ENCODE results near the gene RIMBP2. TPM values are rescaled to one million over a fixed set of nuclear protein-coding genes. Genes with fewer than 3 reads are reported as not detected.

RIMBP2 gene
- total RNA-seq, 4 donors from 2014 or later = not detected

DNA sequence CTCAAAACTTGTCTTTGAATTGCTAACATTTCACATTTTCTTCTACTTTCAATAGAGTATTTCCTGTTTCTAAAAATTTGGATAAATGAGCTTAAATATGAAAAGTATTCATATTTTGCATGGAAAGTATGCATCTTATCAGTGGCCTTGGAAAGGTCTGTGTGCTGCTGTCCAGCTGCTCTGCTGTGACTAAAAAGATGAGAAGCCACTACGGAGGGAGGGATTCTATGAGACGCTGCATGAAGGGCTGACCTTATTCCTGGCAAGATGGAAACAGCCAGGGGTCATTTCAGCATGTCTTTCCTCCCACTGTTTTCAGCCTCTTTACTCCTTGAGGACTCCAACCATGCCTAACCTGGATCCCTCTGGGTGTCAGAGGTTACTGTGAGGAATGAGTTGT lies 365.4 kb downstream of the RIMBP2 start:
- TF ChIP-seq, protein P1, sequence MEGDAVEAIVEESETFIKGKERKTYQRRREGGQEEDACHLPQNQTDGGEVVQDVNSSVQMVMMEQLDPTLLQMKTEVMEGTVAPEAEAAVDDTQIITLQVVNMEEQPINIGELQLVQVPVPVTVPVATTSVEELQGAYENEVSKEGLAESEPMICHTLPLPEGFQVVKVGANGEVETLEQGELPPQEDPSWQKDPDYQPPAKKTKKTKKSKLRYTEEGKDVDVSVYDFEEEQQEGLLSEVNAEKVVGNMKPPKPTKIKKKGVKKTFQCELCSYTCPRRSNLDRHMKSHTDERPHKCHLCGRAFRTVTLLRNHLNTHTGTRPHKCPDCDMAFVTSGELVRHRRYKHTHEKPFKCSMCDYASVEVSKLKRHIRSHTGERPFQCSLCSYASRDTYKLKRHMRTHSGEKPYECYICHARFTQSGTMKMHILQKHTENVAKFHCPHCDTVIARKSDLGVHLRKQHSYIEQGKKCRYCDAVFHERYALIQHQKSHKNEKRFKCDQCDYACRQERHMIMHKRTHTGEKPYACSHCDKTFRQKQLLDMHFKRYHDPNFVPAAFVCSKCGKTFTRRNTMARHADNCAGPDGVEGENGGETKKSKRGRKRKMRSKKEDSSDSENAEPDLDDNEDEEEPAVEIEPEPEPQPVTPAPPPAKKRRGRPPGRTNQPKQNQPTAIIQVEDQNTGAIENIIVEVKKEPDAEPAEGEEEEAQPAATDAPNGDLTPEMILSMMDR (IDR thresholded peaks at IDR 0.05; ENCODE audit: low read depth) = no peak

DNA sequence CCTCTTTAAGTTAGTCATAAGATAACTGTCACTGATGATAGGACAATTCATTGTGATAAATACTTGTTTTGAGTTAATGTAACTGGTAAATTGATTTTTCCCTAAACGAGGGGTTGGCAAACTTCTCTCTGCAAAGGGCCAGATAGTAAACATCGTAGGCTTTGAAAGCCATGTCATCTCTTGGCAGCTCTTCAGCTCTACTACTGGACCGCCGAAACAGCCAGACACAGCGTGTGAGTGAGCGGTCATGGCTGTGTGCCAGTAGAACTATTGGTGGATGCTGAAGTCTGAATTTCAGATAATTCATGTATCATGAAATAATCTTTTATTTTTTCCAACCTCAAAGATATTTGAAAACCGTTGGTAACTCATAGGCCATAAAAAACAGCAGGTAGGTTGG lies 368.5 kb downstream of the RIMBP2 start:
- TF ChIP-seq, protein P1 (IDR thresholded peaks at IDR 0.05; ENCODE audit: low read depth) = no peak

Other genes starting within 250 kb of the RIMBP2 start
- 10 to 100 TPM; 20.9 to 35.9 (median 29.5) TPM for gene STX2, start 123.0 kb upstream of the RIMBP2 start, total RNA-seq
- 100 to 1,000 TPM in 2 of 4 donors, 10 to 100 TPM in 2; 82.3 to 237 (median 128) TPM for gene RAN, start 155.8 kb upstream of the RIMBP2 start, total RNA-seq
- 10 to 100 TPM; 16.3 to 34.1 (median 24.1) TPM for gene ADGRD1, start 237.6 kb upstream of the RIMBP2 start, total RNA-seq